Smooth muscle cell of the brain vasculature (primary cell): Measurements from ENCODE around the gene ABCA4.

ENCODE experiments used
- DNase-seq: peaks from one replicate; pipeline ENCODE4 v3.0.0-alpha.2; 2012; ENCODE audit warnings: low read depth, low spot score

The ABCA4 gene

GRCh38 chr1:94083681-94084080 lies 37.3 kb downstream of the ABCA4 start:
- DNase-seq: no peak

- DNase-seq: no peak
Measured at GRCh38 chr1:94081566-94082344, 39.2 kb downstream of the ABCA4 start.

- no peak for DNase-seq
Measured at GRCh38 chr1:94079989-94080388, 41.0 kb downstream of the ABCA4 start.

GRCh38 chr1:94079080-94079940 lies 41.6 kb downstream of the ABCA4 start:
- DNase-seq: no peak

- no peak for DNase-seq
Measured at GRCh38 chr1:94072840-94073522, 48.0 kb downstream of the ABCA4 start.

GRCh38 chr1:94071976-94072375 lies 49.0 kb downstream of the ABCA4 start:
- DNase-seq: no peak

- DNase-seq: no peak
Measured at GRCh38 chr1:94071391-94071790, 49.6 kb downstream of the ABCA4 start.

GRCh38 chr1:94070865-94071264 lies 50.1 kb downstream of the ABCA4 start:
- DNase-seq: no peak

GRCh38 chr1:94069919-94070285 lies 51.0 kb downstream of the ABCA4 start:
- DNase-seq: no peak

GRCh38 chr1:94068999-94069918 lies 51.7 kb downstream of the ABCA4 start:
- peak; percentile 88 for DNase-seq

- DNase-seq: no peak
Measured at GRCh38 chr1:94068096-94068998, 52.6 kb downstream of the ABCA4 start.

GRCh38 chr1:94067196-94067595 lies 53.8 kb downstream of the ABCA4 start:
- DNase-seq: no peak

- peak; percentile 80 for DNase-seq
Measured at GRCh38 chr1:94063379-94063778, 57.6 kb downstream of the ABCA4 start.

GRCh38 chr1:94061513-94062443 lies 59.2 kb downstream of the ABCA4 start:
- DNase-seq: peak; percentile 63

- no peak for DNase-seq
Measured at GRCh38 chr1:94060720-94061119, 60.2 kb downstream of the ABCA4 start.

- no peak for DNase-seq
Measured at GRCh38 chr1:94058766-94059165, 62.2 kb downstream of the ABCA4 start.

- no peak for DNase-seq
Measured at GRCh38 chr1:94056996-94057395, 64.0 kb downstream of the ABCA4 start.

GRCh38 chr1:94056171-94056570 lies 64.8 kb downstream of the ABCA4 start:
- no peak for DNase-seq
